A673 (cell line): Measurements from ENCODE around the gene GPC1. TPM values are rescaled to one million over a fixed set of nuclear protein-coding genes. Genes with fewer than 3 reads are reported as not detected.
A peak's percentile ranks its signal among the peaks of the same experiment; 100 is the strongest.

ENCODE experiments used
- BruUV-seq: library from RNA; stranded (reverse); fragments of 400-500 nt; replicated peaks from 2 replicates; lab custom pipeline; 2021; lab: Mats Ljungman, UMichigan
- CTCF ChIA-PET: fragments of 300-600 bp; sonication (Branson Sonifier 250); formaldehyde crosslinking; loops from one replicate; lab custom pipeline; 2022; ENCODE audit warnings: antibody characterized with exemption; lab: Charles Lee
- POLR2A ChIA-PET: fragments of 300-600 bp; sonication (Branson Sonifier 250); formaldehyde crosslinking; loops from one replicate; lab custom pipeline; 2022; ENCODE audit warnings: antibody characterized with exemption; ENCODE audit not compliant: low non-redundant PET; lab: Charles Lee
- DNase-seq: peaks from one replicate; pipeline ENCODE4 v3.0.0-alpha.2; 2015; ENCODE audit warnings: low spot score
- H3K27ac ChIP-seq: fragments of 200-600 bp; sonication (generic); 2 replicates; pipeline ENCODE4 v1.5.1; 2016; ENCODE audit warnings: mixed run types, low read depth, mild to moderate bottlenecking, mixed read lengths, antibody characterized with exemption, low read length; ENCODE audit not compliant: poor library complexity, severe bottlenecking
- H3K27me3 ChIP-seq: fragments of 200-600 bp; sonication (generic); replicated peaks from 2 replicates; pipeline ENCODE4 v1.6.1; 2017; ENCODE audit warnings: mixed run types, low read depth, mild to moderate bottlenecking, mixed read lengths, antibody characterized with exemption, low read length; ENCODE audit not compliant: insufficient read depth, poor library complexity
- H3K36me3 ChIP-seq: fragments of 200-600 bp; sonication (generic); 2 replicates; pipeline ENCODE4 v1.6.1; 2016; ENCODE audit warnings: mixed run types, mild to moderate bottlenecking, mixed read lengths, antibody characterized with exemption, low read length; ENCODE audit not compliant: insufficient read depth, poor library complexity, severe bottlenecking
- H3K4me1 ChIP-seq: fragments of 200-600 bp; sonication (generic); 2 replicates; pipeline ENCODE4 v1.6.1; 2017; ENCODE audit warnings: mixed run types, mild to moderate bottlenecking, mixed read lengths, antibody characterized with exemption, low read length; ENCODE audit not compliant: insufficient read depth, poor library complexity, severe bottlenecking
- H3K4me3 ChIP-seq: fragments of 200-600 bp; sonication (generic); 2 replicates; pipeline ENCODE4 v1.5.1; 2016; ENCODE audit warnings: low read depth, mixed run types, mild to moderate bottlenecking, mixed read lengths, low read length; ENCODE audit not compliant: poor library complexity, severe bottlenecking
- H3K9me3 ChIP-seq: fragments of 200-600 bp; sonication (generic); 2 replicates; pipeline ENCODE4 v1.6.1; 2016; ENCODE audit warnings: mixed run types, low read depth, mild to moderate bottlenecking, mixed read lengths, antibody characterized with exemption, low read length; ENCODE audit not compliant: poor library complexity, severe bottlenecking
- EZH2 ChIP-seq: fragments of 200-600 bp; sonication (generic); IDR thresholded peaks from 2 replicates; pipeline ENCODE4 v1.6.1; 2017; ENCODE audit warnings: borderline replicate concordance, low read depth, mild to moderate bottlenecking, mixed read lengths, antibody characterized with exemption, low read length; ENCODE audit not compliant: poor library complexity, severe bottlenecking
- intact Hi-C: fragments of 100-400 bp; cut with micrococcal nuclease; formaldehyde crosslinking; loops from one replicate; pipeline ENCODE4 v1.10.0; 2022; ENCODE audit not compliant: unreplicated experiment
- total RNA-seq: library from RNA; stranded (reverse); gene quantifications from 2 replicates; pipeline ENCODE4 v1.2.3, GENCODE V29; 2021
- TF ChIP-seq, protein P1 (sequence below): fragments of 300-800, 200-600 bp; sonication (generic); conservative IDR thresholded peaks from 2 replicates; pipeline ENCODE4 v1.5.1; 2017; ENCODE audit warnings: low read depth, mild to moderate bottlenecking, antibody characterized with exemption, low read length, moderate library complexity, mixed read lengths

The GPC1 gene
- total RNA-seq, 1 experiment from 2014 or later: 21.2 TPM

GRCh38 chr2:240447934-240448333, 12.5 kb downstream of the GPC1 start:
- ChIA-PET CTCF (no interaction called here), POLR2A (no interaction called here)
- Histone ChIP-seq H3K36me3 (no peaks in the 10 kb centered on the region), H3K4me1 (no peaks in the 10 kb centered on the region), H3K9me3 (no peaks in the 10 kb centered on the region), H3K27ac (no peak overlapping the region), H3K4me3 (no peak overlapping the region), H3K27me3 (no peaks in the 10 kb centered on the region)
- no peak for TF ChIP-seq EZH2
- TF ChIP-seq, protein P1, sequence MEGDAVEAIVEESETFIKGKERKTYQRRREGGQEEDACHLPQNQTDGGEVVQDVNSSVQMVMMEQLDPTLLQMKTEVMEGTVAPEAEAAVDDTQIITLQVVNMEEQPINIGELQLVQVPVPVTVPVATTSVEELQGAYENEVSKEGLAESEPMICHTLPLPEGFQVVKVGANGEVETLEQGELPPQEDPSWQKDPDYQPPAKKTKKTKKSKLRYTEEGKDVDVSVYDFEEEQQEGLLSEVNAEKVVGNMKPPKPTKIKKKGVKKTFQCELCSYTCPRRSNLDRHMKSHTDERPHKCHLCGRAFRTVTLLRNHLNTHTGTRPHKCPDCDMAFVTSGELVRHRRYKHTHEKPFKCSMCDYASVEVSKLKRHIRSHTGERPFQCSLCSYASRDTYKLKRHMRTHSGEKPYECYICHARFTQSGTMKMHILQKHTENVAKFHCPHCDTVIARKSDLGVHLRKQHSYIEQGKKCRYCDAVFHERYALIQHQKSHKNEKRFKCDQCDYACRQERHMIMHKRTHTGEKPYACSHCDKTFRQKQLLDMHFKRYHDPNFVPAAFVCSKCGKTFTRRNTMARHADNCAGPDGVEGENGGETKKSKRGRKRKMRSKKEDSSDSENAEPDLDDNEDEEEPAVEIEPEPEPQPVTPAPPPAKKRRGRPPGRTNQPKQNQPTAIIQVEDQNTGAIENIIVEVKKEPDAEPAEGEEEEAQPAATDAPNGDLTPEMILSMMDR: no peak
- intact Hi-C loops: no loop called here
- DNase-seq: no peak
- no TSS peak for BruUV-seq

GRCh38 chr2:240448387-240449274, 13.2 kb downstream of the GPC1 start:
- Histone ChIP-seq H3K9me3 (no peaks in the 10 kb centered on the region), H3K4me1 (no peaks in the 10 kb centered on the region), H3K4me3 (no peak overlapping the region), H3K27ac (no peak overlapping the region), H3K27me3 (peaks cover under 1% of the 10 kb centered on the region), H3K36me3 (no peaks in the 10 kb centered on the region)
- intact Hi-C loops: no loop called here
- TF ChIP-seq EZH2: no peak
- TF ChIP-seq, protein P1: no peak
- BruUV-seq: no TSS peak
- ChIA-PET POLR2A (no interaction called here), CTCF (no interaction called here)
- no peak for DNase-seq

- ChIA-PET POLR2A (no interaction called here), CTCF (no interaction called here)
- Histone ChIP-seq H3K27me3 (peaks cover 7% of the 10 kb centered on the region), H3K4me3 (no peak overlapping the region), H3K36me3 (no peaks in the 10 kb centered on the region), H3K9me3 (no peaks in the 10 kb centered on the region), H3K27ac (no peak overlapping the region), H3K4me1 (no peaks in the 10 kb centered on the region)
- intact Hi-C loops: no loop called here
- TF ChIP-seq, protein P1: no peak
- no peak for TF ChIP-seq EZH2
- no TSS peak for BruUV-seq
- peak; percentile 18 for DNase-seq
These were observed 14.5 kb downstream of the GPC1 start for GRCh38 chr2:240449764-240450531.
